ENCODE measurements around the gene AOPEP.

DNA sequence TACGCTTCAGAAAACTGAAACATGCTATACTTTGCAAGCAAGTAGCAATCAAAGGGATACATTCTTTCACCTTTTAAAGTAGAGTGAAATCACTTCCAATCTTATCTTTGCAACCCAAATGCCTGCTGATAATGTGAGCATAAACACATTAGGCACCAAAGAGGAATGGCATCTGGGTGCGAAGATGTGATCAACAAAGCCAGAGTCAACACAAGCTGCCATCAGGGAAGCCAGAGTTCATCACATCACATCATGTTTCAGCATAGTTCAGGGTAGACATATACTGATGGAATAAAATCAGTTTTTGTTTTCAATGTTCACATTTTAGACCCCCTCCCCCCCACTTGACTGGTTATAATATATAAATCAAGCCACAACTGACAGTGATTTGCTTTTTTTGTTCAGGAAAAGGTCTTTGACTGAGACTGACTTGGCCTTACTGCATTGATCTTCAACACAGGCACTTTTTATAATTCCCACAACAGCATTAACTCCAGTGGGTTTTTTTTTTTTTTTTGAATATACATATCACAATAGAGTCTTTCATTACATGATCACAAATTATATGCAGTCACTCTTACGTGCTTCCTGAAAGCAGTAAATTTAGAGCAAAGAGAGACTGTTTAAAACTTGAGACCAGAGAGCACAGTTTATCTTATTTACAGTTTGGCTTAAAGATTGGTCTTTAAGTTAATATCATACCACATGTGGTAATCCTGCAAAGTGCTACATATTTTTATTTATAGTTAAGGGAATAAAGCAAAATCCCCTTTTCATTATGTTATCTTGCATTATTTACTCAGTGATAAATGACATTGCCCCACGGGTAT, 20.3 kb downstream of the AOPEP start:
- TF ChIP-seq POLR2A (IDR thresholded peaks at IDR 0.05), result no peak
- TF ChIP-seq, protein P1, sequence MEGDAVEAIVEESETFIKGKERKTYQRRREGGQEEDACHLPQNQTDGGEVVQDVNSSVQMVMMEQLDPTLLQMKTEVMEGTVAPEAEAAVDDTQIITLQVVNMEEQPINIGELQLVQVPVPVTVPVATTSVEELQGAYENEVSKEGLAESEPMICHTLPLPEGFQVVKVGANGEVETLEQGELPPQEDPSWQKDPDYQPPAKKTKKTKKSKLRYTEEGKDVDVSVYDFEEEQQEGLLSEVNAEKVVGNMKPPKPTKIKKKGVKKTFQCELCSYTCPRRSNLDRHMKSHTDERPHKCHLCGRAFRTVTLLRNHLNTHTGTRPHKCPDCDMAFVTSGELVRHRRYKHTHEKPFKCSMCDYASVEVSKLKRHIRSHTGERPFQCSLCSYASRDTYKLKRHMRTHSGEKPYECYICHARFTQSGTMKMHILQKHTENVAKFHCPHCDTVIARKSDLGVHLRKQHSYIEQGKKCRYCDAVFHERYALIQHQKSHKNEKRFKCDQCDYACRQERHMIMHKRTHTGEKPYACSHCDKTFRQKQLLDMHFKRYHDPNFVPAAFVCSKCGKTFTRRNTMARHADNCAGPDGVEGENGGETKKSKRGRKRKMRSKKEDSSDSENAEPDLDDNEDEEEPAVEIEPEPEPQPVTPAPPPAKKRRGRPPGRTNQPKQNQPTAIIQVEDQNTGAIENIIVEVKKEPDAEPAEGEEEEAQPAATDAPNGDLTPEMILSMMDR (IDR thresholded peaks at IDR 0.05 in 4 of 5, conservative IDR thresholded peaks at IDR 0.05 in 1 of 5), result no peak
